ENCODE results near the gene DGUOK. TPM values are rescaled to one million over a fixed set of nuclear protein-coding genes. Genes with fewer than 3 reads are reported as not detected.
A peak's percentile ranks its signal among the peaks of the same experiment; 100 is the strongest.

Gene DGUOK
- total RNA-seq, 1 donor from 2014 or later, result 40.8 TPM

- TF ChIP-seq, protein P1, sequence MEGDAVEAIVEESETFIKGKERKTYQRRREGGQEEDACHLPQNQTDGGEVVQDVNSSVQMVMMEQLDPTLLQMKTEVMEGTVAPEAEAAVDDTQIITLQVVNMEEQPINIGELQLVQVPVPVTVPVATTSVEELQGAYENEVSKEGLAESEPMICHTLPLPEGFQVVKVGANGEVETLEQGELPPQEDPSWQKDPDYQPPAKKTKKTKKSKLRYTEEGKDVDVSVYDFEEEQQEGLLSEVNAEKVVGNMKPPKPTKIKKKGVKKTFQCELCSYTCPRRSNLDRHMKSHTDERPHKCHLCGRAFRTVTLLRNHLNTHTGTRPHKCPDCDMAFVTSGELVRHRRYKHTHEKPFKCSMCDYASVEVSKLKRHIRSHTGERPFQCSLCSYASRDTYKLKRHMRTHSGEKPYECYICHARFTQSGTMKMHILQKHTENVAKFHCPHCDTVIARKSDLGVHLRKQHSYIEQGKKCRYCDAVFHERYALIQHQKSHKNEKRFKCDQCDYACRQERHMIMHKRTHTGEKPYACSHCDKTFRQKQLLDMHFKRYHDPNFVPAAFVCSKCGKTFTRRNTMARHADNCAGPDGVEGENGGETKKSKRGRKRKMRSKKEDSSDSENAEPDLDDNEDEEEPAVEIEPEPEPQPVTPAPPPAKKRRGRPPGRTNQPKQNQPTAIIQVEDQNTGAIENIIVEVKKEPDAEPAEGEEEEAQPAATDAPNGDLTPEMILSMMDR (IDR thresholded peaks at IDR 0.05; ENCODE audit: insufficient read depth, low read length, severe bottlenecking), result no peak
- Histone ChIP-seq H3K4me3 (ENCODE audit: low read depth, low read length) (no peak overlapping the region), H3K27me3 (ENCODE audit: control insufficient read depth, insufficient read depth, low read length) (no peaks in the 10 kb centered on the region), H3K36me3 (ENCODE audit: control insufficient read depth, insufficient read depth, low read length) (no peaks in the 10 kb centered on the region)
- DNase-seq (ENCODE audit: low read depth), result no peak
- no peak for FAIRE-seq
Observed at GRCh38 chr2:73976803-73977202, 50.1 kb downstream of the DGUOK start.

DNA sequence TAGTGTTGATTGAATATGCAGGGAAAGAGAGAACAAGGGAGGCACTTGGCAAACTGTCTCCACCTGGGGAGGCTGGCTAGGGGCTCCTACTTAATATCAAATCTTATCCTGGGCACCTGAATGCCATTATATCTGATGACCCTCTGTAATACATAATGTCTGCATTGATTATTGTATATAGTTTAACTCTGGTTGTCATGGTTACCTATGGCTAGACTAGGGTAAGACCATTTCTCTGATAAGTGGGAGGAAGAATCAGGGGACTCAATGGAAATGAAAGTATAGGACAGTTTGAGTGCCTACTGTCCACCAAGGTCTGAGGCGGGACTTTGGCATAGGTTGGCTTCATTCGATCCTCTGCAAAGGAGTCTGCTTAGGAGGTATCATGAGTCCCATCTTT lies 50.8 kb downstream of the DGUOK start:
- DNase-seq (ENCODE audit: low read depth) (no peak), FAIRE-seq (no peak)
- H3K36me3 ChIP-seq (ENCODE audit: control insufficient read depth, insufficient read depth, low read length), result no peaks in the 10 kb centered on the region
- H3K4me3 ChIP-seq (ENCODE audit: low read depth, low read length), result no peak overlapping the region
- TF ChIP-seq, protein P1 (IDR thresholded peaks at IDR 0.05; ENCODE audit: insufficient read depth, low read length, severe bottlenecking), result no peak
- H3K27me3 ChIP-seq (ENCODE audit: control insufficient read depth, insufficient read depth, low read length), result no peaks in the 10 kb centered on the region

DNA sequence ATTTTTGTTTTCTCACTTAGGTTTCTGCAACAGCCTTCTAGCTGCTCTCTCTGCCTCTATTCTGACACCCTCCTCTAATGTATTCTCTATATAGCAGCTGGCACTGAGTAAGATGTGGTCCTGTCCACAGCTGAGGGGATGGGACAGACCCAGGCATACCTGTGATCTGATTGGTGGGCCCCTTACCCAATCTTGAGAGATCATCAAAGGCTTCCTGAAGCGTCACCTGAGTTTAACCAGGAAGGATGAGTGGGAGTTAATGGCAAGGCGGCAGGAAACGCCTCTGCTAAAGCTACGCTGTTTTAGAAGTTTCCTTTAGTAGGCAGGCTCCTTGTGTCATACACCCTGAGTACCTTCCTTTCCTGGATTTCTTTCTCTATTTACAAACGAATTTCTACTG lies 52.3 kb downstream of the DGUOK start:
- no peaks in the 10 kb centered on the region for H3K27me3 ChIP-seq (ENCODE audit: control insufficient read depth, insufficient read depth, low read length)
- H3K4me3 ChIP-seq (ENCODE audit: low read depth, low read length), result no peak overlapping the region
- TF ChIP-seq, protein P1 (IDR thresholded peaks at IDR 0.05; ENCODE audit: insufficient read depth, low read length, severe bottlenecking), result no peak
- DNase-seq (ENCODE audit: low read depth), result no peak
- no peak for FAIRE-seq
- no peaks in the 10 kb centered on the region for H3K36me3 ChIP-seq (ENCODE audit: control insufficient read depth, insufficient read depth, low read length)

GRCh38 chr2:73979686-73980085 lies 53.0 kb downstream of the DGUOK start:
- DNase-seq (ENCODE audit: low read depth) (peak; percentile 94), FAIRE-seq (peak; percentile 82)
- no peak overlapping the region for H3K4me3 ChIP-seq (ENCODE audit: low read depth, low read length)

GRCh38 chr2:73980566-73980965 lies 53.9 kb downstream of the DGUOK start:
- no peaks in the 10 kb centered on the region for H3K36me3 ChIP-seq (ENCODE audit: control insufficient read depth, insufficient read depth, low read length)
- TF ChIP-seq, protein P1 (IDR thresholded peaks at IDR 0.05; ENCODE audit: insufficient read depth, low read length, severe bottlenecking), result no peak
- FAIRE-seq, result no peak
- DNase-seq (ENCODE audit: low read depth), result no peak
- no peaks in the 10 kb centered on the region for H3K27me3 ChIP-seq (ENCODE audit: control insufficient read depth, insufficient read depth, low read length)
- H3K4me3 ChIP-seq (ENCODE audit: low read depth, low read length), result no peak overlapping the region

More at GRCh38 chr2:73979686-73980085, 53.0 kb downstream of the DGUOK start:
- H3K27me3 ChIP-seq (ENCODE audit: control insufficient read depth, insufficient read depth, low read length), result no peaks in the 10 kb centered on the region
- TF ChIP-seq, protein P1 (IDR thresholded peaks at IDR 0.05; ENCODE audit: insufficient read depth, low read length, severe bottlenecking), result no peak
- no peaks in the 10 kb centered on the region for H3K36me3 ChIP-seq (ENCODE audit: control insufficient read depth, insufficient read depth, low read length)

Measured in bronchial epithelial cell (primary cell).